ENCODE results near the gene ZEB2.

The ZEB2 gene

GRCh38 chr2:144351687-144352086 lies 168.2 kb downstream of the ZEB2 start:
- no peak for DNase-seq (ENCODE audit: low spot score)

- no peak for DNase-seq (ENCODE audit: low spot score)
These were observed 169.6 kb downstream of the ZEB2 start for GRCh38 chr2:144350151-144350802.

- no peak for DNase-seq (ENCODE audit: low spot score)
These were observed 170.2 kb downstream of the ZEB2 start for GRCh38 chr2:144349674-144350073.

DNA sequence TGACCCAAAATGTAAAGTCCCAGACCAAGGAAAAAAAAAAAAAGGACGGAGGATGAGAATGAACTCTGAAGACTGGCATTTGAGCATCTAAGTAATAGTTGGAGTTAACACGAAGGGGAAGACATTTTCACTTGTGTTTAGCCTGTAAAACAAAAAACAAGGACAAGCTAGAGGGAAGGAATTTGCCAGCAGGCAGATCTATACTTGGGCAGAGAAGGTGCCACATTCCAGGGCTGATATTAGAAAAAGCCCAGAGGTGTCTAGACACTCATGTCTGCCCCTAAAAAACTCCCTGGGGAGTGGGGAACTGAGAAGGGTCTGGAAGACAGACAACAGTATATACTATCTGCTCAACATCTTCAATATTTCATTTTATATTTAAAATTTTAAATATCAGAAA lies 171.1 kb downstream of the ZEB2 start:
- no peak for DNase-seq (ENCODE audit: low spot score)

DNA sequence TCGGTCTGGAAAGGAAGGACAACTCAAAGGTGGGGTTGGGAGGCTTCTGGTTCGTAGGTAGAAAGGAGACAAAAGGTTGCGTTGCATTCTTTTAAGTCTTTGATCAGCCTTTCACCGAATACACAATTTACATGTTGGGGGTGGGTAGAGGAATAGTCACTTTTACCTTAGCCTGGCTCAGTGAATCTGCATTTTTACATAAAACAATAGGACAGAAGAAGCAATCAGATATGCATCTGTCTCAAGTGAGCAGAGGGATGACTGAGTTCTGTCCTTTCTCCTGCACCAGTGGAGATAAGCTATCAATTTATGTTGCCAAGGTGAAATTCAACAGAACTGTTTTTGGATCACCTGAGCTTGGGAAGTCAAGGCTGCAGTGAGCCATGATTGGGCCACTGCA lies 173.7 kb downstream of the ZEB2 start:
- no peak for DNase-seq (ENCODE audit: low spot score)

DNA sequence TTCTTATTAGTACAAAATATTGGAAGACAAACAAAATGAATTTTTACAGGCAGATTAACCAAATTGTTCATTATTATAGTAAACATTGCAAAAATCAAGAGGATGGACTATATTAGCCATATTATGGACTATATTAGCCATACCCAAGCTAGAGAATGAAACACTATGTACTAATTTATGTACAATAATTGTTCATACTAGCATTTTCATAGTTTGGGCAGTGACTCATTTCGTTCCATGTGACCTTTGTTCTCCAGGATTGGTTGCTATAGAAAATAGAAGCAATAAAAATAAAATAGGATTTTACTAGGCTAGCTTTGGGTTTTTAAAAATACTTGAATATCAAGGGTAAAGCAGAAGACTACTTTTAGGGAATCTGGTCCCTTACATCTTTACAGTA lies 176.8 kb downstream of the ZEB2 start:
- DNase-seq (ENCODE audit: low spot score), result no peak

DNA sequence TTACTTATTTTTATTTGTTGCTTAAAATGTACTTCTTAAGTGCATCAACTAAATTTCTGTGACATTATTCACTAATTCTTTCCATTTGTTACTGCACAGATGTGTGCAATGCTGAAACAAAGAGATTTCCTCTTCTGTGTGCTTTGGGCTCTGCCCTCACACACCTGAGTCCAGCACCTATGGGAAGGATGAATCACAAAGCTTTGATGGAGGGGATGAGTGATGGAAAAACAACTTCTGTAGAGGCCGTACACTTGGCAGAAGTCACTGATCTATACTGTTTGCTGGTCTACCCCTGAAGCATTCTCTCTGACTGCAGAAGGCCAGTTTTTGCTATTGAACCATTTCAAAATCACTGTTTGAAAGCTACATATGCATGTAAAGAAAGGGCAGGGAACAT lies 178.4 kb downstream of the ZEB2 start:
- no peak for DNase-seq (ENCODE audit: low spot score)

GRCh38 chr2:144339048-144339447 lies 180.9 kb downstream of the ZEB2 start:
- no peak for DNase-seq (ENCODE audit: low spot score)

DNA sequence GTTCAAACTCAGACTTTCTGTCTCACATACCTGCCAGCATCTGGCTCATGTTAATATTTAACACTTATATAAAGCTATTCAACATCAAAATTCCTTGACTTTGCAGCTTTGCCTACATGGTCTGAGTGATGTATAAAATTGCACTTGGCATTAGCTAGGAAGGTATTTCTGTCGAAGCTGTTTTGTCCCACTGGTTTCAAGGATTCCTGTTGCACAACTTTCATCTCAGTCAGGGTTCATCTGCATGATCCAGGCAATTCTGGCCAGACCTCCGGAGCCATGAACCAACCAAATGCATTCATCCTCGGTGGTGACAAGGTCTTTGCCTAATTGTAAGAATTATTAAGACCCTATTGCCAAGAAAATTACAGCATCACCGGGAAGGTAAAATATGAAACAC lies 185.4 kb downstream of the ZEB2 start:
- DNase-seq (ENCODE audit: low spot score), result no peak
